GM19043 (cell line): ENCODE data around the gene STRIP2.
"Not testable (repeated sequence)": the region's sequence is repeated elsewhere in the genome, so short reads cannot be mapped to it uniquely, and the experiment has no call there.

Experiments used
- ATAC-seq: cut with Tn5 transposase; IDR thresholded peaks from one replicate; pipeline ENCODE4 v1.9.1; 2021; ENCODE audit warnings: low read depth; ENCODE audit not compliant: unreplicated experiment

STRIP2 gene

DNA sequence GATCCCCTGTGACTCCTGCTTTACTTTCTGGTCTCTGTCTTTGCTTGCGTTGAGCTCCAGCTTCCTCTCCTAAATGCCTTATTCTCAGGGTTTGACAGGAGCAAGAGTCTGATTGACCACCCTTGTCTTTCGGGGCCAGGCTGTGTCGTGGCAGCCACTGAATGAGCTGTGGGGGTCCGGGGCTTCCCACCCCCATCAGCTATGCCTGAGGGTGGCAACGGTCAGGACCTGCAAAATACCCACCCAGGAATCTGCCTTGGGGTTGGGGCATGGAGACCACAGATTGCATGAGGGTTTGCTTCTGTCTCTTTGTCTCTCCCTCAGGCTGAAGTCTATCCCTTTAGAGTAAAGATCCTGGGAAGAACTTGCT, 88.7 kb downstream of the STRIP2 start:
- no peak for ATAC-seq

DNA sequence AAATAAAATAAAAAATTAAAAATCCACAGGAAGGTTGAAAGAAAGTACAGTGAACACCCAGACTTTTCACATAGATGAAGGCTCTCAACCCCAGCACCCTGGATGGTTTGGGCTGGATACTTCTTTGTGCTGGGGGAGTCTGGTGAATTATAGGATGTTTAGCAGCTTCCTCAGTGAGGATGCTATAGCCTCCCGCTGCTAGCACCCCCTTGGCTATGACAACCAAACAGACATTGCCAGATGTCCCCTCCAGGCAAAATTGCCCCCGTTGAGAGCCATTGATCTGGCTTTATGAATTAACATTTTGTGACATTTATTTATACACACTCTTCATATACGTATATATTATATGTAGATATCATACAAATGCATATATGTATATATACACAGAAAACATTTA, 89.7 kb downstream of the STRIP2 start:
- no peak for ATAC-seq

DNA sequence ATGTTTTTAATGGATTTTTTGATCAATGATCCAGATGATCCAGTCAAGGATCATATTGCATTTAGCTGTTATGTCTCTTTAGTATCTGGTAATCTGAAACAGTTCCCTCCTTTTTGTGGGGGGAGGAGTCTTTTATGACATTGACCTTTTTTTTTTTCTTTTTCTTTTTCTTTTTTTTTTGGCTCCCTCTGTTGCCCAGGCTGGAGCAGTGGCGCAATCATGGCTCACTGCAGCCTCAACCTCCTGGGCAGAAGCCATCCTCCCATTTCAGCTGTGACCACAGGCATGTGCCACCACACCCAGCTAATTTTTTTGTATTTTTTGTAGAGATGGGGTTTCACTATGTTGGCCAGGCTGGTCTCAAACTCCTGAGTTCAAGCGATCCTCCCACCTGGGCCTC, 90.2 kb downstream of the STRIP2 start:
- ATAC-seq: not testable (repeated sequence)

DNA sequence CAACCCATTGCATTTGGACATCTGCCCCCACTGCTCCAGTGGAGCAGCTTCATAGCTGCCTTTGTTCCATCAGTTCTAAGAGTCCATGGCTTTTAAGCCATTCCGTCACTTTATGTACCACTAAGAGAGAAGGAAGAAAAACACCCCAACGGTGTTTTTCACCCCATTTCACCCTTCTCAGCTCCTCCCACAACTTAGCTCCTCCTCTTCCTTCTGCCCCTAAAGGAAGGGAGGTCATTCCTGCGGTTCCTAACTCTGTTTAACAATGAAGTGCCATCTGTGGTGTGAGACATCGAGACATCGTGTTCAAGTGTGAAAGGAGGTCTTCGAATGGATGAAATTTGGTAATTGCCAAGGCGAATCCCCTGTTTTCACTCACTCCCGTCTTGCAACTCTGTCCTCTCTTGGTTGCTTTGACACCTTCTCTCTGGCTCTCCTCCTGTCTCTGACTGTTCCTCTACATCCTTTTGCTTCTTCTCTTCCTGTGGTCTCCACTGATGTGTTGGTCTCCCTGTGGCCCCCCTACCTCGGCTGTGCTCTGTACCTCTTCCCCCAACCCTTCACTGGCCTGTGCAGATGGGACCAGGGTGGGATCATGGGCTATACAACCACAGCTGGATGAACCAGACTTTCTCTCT, 91.1 kb downstream of the STRIP2 start:
- ATAC-seq: no peak

DNA sequence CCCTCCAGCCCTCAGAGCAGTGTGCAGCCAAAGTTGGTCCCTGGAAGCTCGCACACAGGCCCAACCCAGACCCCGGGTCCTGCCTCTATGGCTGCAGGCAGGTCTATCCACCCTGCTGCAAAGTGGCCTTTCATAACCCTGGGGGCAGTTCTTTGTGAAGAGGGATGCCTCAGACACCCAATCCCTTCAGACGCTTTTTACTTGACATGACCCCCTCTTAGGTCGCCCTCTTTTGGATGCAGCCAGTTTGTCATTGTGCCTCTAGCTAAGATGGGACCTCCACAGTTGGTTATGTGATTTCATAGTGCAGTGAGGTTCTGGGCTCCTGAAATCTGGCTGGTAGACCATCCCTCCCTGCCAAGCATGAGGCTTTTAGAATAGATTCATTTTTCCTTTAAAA, 95.4 kb downstream of the STRIP2 start:
- no peak for ATAC-seq

DNA sequence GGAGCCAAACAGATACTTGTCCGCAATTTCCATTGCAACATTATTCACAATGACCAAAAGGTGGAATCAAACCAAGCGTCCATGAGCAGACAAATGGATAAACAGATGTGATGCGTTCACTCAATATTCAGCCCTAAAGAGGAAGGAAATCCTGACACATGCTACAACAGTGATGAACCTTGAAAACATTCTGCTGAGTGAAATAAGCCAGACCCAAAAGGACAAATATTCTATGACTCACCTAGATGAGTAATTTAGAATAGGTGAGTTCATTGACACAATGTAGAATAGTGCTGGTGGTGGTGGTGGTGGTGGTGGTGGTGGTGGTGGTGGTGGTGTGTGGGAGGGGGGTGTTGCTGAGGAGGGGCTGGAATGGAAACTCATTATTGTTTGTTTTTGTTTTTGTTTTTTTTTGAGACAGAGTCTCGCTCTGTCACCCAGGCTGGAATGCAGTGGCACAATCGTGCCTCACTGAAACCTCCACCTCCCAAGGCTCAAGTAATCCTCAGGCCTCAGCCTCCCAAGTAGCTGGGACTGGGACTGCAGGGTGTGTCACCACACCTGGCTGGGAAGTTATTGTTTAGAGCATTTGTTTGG, 96.7 kb downstream of the STRIP2 start:
- no peak for ATAC-seq

DNA sequence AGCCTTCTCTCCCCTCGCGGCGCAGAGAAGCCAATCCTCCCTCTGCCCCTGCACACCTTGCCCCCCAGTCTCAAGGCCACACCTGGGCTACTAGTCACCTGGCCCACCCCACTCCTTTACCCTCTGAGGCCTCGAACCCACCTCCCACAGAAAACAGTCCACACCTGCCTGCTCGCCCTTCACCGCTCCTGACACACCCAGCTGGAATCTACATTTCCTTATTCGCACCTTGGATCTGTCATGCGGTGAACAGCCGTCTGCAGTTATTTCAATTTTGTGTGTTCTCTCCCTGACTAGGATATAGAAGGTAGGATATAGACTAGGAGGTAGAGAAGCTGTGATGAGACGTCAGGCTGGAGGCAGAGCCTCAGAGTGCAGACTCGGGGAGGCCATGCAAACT, 97.5 kb downstream of the STRIP2 start:
- no peak for ATAC-seq

DNA sequence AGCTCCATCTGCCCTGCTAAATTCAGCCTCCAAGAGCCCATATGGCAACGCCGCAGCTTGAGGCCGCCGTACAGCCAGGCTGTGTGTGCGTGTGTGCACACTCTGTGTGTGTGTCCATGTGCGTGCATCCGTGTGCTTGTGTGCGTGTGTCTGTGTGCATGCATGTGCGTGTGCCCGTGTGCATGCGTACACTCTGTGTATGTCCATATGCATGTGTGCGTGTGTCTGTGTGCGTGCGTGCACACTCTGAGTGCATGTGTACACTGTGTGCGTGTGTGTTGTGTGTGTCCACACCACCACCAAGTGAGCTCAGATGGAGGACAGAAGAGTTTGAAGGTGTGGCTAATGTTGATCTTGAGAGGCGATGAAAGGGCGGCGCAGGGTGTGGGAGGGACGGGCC, 98.1 kb downstream of the STRIP2 start:
- no peak for ATAC-seq

DNA sequence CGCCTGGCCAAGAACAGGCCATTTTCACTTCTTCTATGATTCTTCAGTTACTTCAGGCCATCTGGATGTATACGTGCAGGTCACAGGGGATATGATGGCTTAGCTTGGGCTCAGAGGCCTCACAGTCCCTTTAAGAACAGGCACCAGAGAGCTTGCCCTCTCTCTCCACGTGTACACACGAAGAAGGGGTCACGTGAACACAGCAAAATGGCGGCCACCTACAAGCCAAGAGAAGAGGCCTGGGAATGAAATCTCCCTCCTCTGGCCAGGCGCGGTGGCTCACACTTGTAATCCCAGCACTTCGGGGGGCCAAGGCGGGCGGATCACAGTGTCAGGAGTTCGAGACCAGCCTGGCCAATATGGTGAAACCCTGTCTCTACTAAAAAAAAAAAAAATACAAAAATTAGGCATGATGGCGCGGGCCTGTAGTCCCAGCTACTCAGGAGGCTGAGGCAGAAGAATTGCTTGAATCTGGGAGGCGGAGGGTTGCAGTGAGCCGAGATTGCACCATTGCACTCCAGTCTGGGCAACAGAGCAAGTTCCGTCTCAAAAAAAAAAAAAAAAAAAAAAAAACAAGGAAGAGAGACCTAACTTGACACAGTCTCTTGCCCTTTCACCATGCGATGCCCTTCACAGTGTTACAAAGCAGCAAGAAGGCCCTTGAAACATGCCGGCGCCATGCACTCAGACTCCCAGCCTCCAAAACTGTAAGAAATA, 100.5 kb downstream of the STRIP2 start:
- not testable (repeated sequence) for ATAC-seq

DNA sequence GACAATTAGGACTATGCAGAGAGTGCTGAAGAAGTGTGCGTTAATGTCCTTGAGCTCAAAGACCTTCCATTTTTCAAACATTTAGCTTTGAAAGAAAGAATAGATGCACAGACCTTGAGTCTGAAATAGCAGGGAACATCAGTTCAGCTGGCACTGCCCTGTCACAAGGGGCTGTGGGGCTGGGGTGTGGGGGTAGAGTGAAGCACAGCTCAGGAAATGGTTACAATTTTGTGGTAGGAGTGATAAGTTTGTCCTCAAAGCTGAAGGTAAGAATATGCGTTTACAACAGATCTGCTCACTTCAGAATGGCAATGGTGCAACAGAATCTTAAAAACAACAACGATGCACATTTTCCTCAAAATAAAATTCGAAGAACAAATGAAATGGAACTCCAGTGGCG, 101.7 kb downstream of the STRIP2 start:
- no peak for ATAC-seq

DNA sequence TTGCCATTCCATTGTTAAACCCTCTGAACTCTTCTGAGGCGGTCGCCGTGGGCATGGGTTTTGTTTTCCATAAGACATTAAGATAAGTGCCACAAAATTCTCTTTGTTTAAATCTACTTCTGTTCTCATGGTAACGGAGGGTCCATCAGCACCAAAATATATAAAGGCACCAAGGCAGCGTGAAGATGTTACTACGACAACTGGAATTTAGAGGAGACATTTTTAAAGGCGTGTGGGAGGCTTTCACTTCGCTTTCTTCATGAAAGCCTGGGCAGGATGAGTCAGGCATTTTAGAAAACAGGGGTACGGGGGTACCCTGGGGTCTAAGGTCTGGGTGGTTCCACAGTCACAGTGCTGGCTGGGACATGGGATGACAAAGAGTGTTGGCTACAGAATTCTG, 102.1 kb downstream of the STRIP2 start:
- ATAC-seq: no peak
